IMR-90 (cell line): ENCODE data around the gene PAX9. TPM values are rescaled to one million over a fixed set of nuclear protein-coding genes. Genes with fewer than 3 reads are reported as not detected.

Experiments used
- ATAC-seq: fragments of 200-7000 bp; cut with Tn5 transposase; 2 replicates; pipeline ENCODE4 v1.9.1; 2020; ENCODE audit warnings: low read depth, mild to moderate bottlenecking, moderate library complexity
- BruUV-seq: library from RNA; stranded (reverse); fragments of 400-500 nt; replicated peaks from 2 replicates; lab custom pipeline; 2021; lab: Mats Ljungman, UMichigan
- CTCF ChIA-PET: fragments of 300-600 bp; formaldehyde crosslinking; extraction: SDS; loops from one replicate; lab custom pipeline; 2021; ENCODE audit warnings: antibody characterized with exemption; lab: Yijun Ruan, JAX
- POLR2A ChIA-PET: fragments of 300-600 bp; sonication (Branson Sonifier 250); formaldehyde crosslinking; loops from one replicate; lab custom pipeline; 2022; ENCODE audit warnings: antibody characterized with exemption; ENCODE audit not compliant: unreplicated experiment; lab: Charles Lee
- DNase-seq: peaks from one replicate; pipeline ENCODE4 v3.0.0; 2013
- H2AFZ ChIP-seq: replicated peaks from 2 replicates; pipeline ENCODE3; 2013; ENCODE audit warnings: low read length, mild to moderate bottlenecking; ENCODE audit not compliant: poor library complexity
- H2AK5ac ChIP-seq: 2 replicates; pipeline ENCODE4 v1.6.1; 2013; ENCODE audit warnings: low read depth, low read length, inconsistent platforms
- H2AK9ac ChIP-seq: replicated peaks from 2 replicates; pipeline ENCODE3; 2013; ENCODE audit warnings: mild to moderate bottlenecking, low read depth, low read length, moderate library complexity; ENCODE audit not compliant: poor library complexity
- H2BK120ac ChIP-seq: 2 replicates; pipeline ENCODE4 v1.6.1; 2013; ENCODE audit warnings: low read depth, low read length, inconsistent platforms
- H2BK15ac ChIP-seq: 3 replicates; pipeline ENCODE4 v1.6.1; 2013; ENCODE audit warnings: low read depth, low read length, inconsistent platforms
- H2BK20ac ChIP-seq: 2 replicates; pipeline ENCODE4 v1.6.1; 2013; ENCODE audit warnings: low read depth, mild to moderate bottlenecking, inconsistent platforms, low read length, moderate library complexity
- H2BK5ac ChIP-seq: 2 replicates; pipeline ENCODE4 v1.6.1; 2013; ENCODE audit warnings: mild to moderate bottlenecking, low read depth, low read length, inconsistent platforms; ENCODE audit not compliant: poor library complexity, severe bottlenecking
- H3K14ac ChIP-seq: replicated peaks from 2 replicates; pipeline ENCODE4 v1.6.1; 2013; ENCODE audit warnings: low read depth, low read length, inconsistent platforms
- H3K18ac ChIP-seq: 2 replicates; pipeline ENCODE4 v1.6.1; 2013; ENCODE audit warnings: low read depth, low read length, control low read depth
- H3K23ac ChIP-seq: 2 replicates; pipeline ENCODE4 v1.6.1; 2013; ENCODE audit warnings: low read depth, low read length, inconsistent platforms
- H3K27ac ChIP-seq: 2 replicates; pipeline ENCODE4 v1.5.1; 2013; ENCODE audit warnings: mild to moderate bottlenecking, control low read depth, low read length; ENCODE audit not compliant: insufficient read depth
- H3K27me3 ChIP-seq: 2 replicates; pipeline ENCODE4 v1.6.1; 2013; ENCODE audit warnings: low read length; ENCODE audit not compliant: control insufficient read depth, insufficient read depth
- H3K36me3 ChIP-seq: 2 replicates; pipeline ENCODE4 v1.6.1; 2013; ENCODE audit warnings: low read length, mixed read lengths; ENCODE audit not compliant: control insufficient read depth, insufficient read depth
- H3K4ac ChIP-seq: 2 replicates; pipeline ENCODE4 v1.6.1; 2013; ENCODE audit warnings: low read depth, low read length, inconsistent platforms
- H3K4me1 ChIP-seq: 2 replicates; pipeline ENCODE4 v1.6.1; 2013; ENCODE audit warnings: low read length, mixed read lengths; ENCODE audit not compliant: control insufficient read depth, insufficient read depth
- H3K4me2 ChIP-seq: 2 replicates; pipeline ENCODE4 v1.6.1; 2013; ENCODE audit warnings: low read depth, mild to moderate bottlenecking, control low read depth, low read length, moderate library complexity
- H3K4me3 ChIP-seq: 2 replicates; pipeline ENCODE4 v1.5.1; 2013; ENCODE audit warnings: low read depth, mild to moderate bottlenecking, control low read depth, low read length, moderate library complexity; ENCODE audit not compliant: insufficient read depth
- H3K56ac ChIP-seq: 2 replicates; pipeline ENCODE4 v1.6.1; 2013; ENCODE audit warnings: low read length, inconsistent platforms; ENCODE audit not compliant: insufficient read depth; ENCODE audit errors: extremely low read depth
- H3K79me1 ChIP-seq, 2 experiments: 2 replicates each; pipeline ENCODE4 v1.6.1; 2013; ENCODE audit warnings: low read length in 2 of 2, inconsistent platforms in 1 of 2, low read depth in 1 of 2
- H3K9ac ChIP-seq: 2 replicates; pipeline ENCODE4 v1.6.1; 2013; ENCODE audit warnings: low read depth, low read length, control low read depth
- H3K9me1 ChIP-seq: 2 replicates; pipeline ENCODE4 v1.6.1; 2013; ENCODE audit warnings: low read length, inconsistent platforms; ENCODE audit not compliant: insufficient read depth
- H3K9me3 ChIP-seq: 2 replicates; pipeline ENCODE4 v1.6.1; 2013; ENCODE audit warnings: low read length; ENCODE audit not compliant: control insufficient read depth, insufficient read depth
- H4K20me1 ChIP-seq: 2 replicates; pipeline ENCODE4 v1.6.1; 2013; ENCODE audit warnings: low read length, inconsistent platforms; ENCODE audit not compliant: insufficient read depth
- H4K5ac ChIP-seq: 2 replicates; pipeline ENCODE4 v1.6.1; 2013; ENCODE audit warnings: mild to moderate bottlenecking, low read depth, low read length, control low read depth
- H4K8ac ChIP-seq, 2 experiments: 2 replicates each; pipeline ENCODE4 v1.6.1; 2013; ENCODE audit warnings: low read depth in 2 of 2, low read length in 2 of 2, control low read depth in 1 of 2, inconsistent platforms in 1 of 2
- H4K91ac ChIP-seq: 2 replicates; pipeline ENCODE4 v1.6.1; 2013; ENCODE audit warnings: low read depth, low read length, inconsistent platforms; ENCODE audit not compliant: insufficient read depth
- POLR2A ChIP-seq: IDR thresholded peaks from 2 replicates; pipeline ENCODE4 v1.6.1; 2012; ENCODE audit warnings: mild to moderate bottlenecking, low read depth, low read length
- WGBS, 2 experiments: methylation state at CpG; one replicate each; pipeline versions ENCODE4 v1.1.5 to v1.1.7; 2013; ENCODE audit warnings: missing lambda C conversion rate in 2 of 2; ENCODE audit not compliant: insufficient read length in 1 of 2; ENCODE audit errors: extremely low coverage in 2 of 2; 5-methylcytosine and 5-hydroxymethylcytosine counted together
- dilution Hi-C: fragments of 300-500 bp; cut with HindIII; formaldehyde crosslinking; loops from one replicate; pipeline ENCODE4 v1.14.3; 2018; ENCODE audit warnings: low sequenced_read_pairs; ENCODE audit not compliant: unreplicated experiment
- in situ Hi-C: fragments of 300-500 bp; cut with MboI; formaldehyde crosslinking; loops from 3 replicates; pipeline ENCODE4 v1.14.3; 2019; ENCODE audit warnings: low sequenced_read_pairs, inconsistent platforms, mixed read lengths
- intact Hi-C: fragments of 100-400 bp; cut with micrococcal nuclease; formaldehyde crosslinking; loops from 2 replicates; pipeline ENCODE4 v1.10.0; 2022
- polyA plus RNA-seq, 3 experiments: library from polyadenylated mRNA; depleted of rRNA; stranded (reverse); fragments of >200 nt; gene quantifications; 2 replicates each; pipeline ENCODE4 v1.2.3, GENCODE V29; 2012; ENCODE audit warnings: low replicate concordance in 1 of 3
- total RNA-seq: library from RNA; depleted of rRNA; stranded (reverse); fragments of >200 nt; gene quantifications from 2 replicates; pipeline ENCODE4 v1.2.3, GENCODE V29; 2012

PAX9 gene
- total and polyA plus RNA-seq, 2 of the 4 experiments (the other 2 are of a cell fraction): not detected

GRCh38 chr14:36657399-36658122, 4.1 kb upstream of the PAX9 start:
- CTCF ChIA-PET: no interaction called here
- Histone ChIP-seq H4K20me1 (no peaks in the 10 kb centered on the region; the same call in 1 of the 2 replicates), H2BK5ac (no peak overlapping the region), H4K8ac (no peak overlapping the region), H2BK20ac (no peak overlapping the region), H3K79me1 (no peaks in the 10 kb centered on the region), H2AK5ac (no peak overlapping the region), H2BK120ac (no peak overlapping the region), H3K23ac (no peak overlapping the region), H3K9me1 (no peaks in the 10 kb centered on the region), H3K4me1 (peaks cover 4% of the 10 kb centered on the region; the same call in 1 of the 2 replicates), H3K56ac (no peak overlapping the region), H3K27me3 (peaks cover 96% of the 10 kb centered on the region), H4K5ac (no peak overlapping the region), H3K18ac (no peak overlapping the region), H4K91ac (no peak overlapping the region), H3K27ac (no peak overlapping the region), H3K9ac (no peak overlapping the region), H3K36me3 (no peaks in the 10 kb centered on the region), H3K9me3 (peaks cover 12% of the 10 kb centered on the region), H2AFZ (peak overlapping the region; percentile 34), H3K4ac (no peak overlapping the region), H2AK9ac (no peak overlapping the region), H3K14ac (no peak overlapping the region), H3K4me3 (peak overlapping the region; percentile 3; the same call in 1 of the 2 replicates), H2BK15ac (no peak overlapping the region), H3K4me2 (peak overlapping the region; percentile 74)
- 1% methylated on average over 13 of the region's 55 CpGs; no CpG with 5 or more reads in 1 of the 2 experiments for WGBS, 2 experiments
- dilution Hi-C loops: no loop called here
- in situ Hi-C loops: loop anchor here (10.0 kb wide), 1 partner anchor 487 kb away; no protein-coding TSS in a partner anchor
- POLR2A ChIA-PET: interaction anchor here (0.7 kb wide), 1 partner anchor 285 kb away, joined by 5 read pairs; no protein-coding TSS in a partner anchor
- intact Hi-C loops: no loop called here
- TF ChIP-seq POLR2A: no peak
- ATAC-seq (0 out of 2 replicates have a peak, but pooled peaks have one; percentile 16), DNase-seq (no peak)
- no TSS peak for BruUV-seq
